Thyroid gland (tissue), 4 donors: Measurements from ENCODE around the gene SPECC1.

Source experiments
- CTCF ChIP-seq, 6 experiments: fragments of 200-600 bp in 3 of 6; fragments of 450-650 bp in 3 of 6; sonication (generic) in 3 of 6; IDR thresholded peaks; one replicate each; pipeline ENCODE4 v1.5.1; 2016 to 2019; ENCODE audit warnings: antibody characterized with exemption in 6 of 6, mild to moderate bottlenecking in 2 of 6, inconsistent platforms in 1 of 6, moderate library complexity in 1 of 6
- POLR2A ChIP-seq, 2 donors: fragments of 450-650 bp; IDR thresholded peaks; one replicate each; pipeline ENCODE4 v1.6.1; 2017; ENCODE audit warnings: antibody characterized with exemption in 2 of 2, mild to moderate bottlenecking in 2 of 2, moderate library complexity in 1 of 2

GRCh38 chr17:20170085-20170484, 160.9 kb downstream of the SPECC1 start:
- TF ChIP-seq POLR2A (IDR thresholded peaks at IDR 0.05) (no peak), CTCF (IDR thresholded peaks at IDR 0.05) (no peak)
